DOHH2 (cell line): ENCODE measurements around the gene DPP8.

Experiments
- CTCF ChIP-seq: fragments of 200-600 bp; sonication (generic); IDR thresholded peaks from one replicate; pipeline ENCODE4 v1.5.1; 2014; ENCODE audit warnings: antibody characterized with exemption, mild to moderate bottlenecking, low read depth, low read length; ENCODE audit not compliant: poor library complexity, severe bottlenecking
- EZH2phosphoT487 ChIP-seq: fragments of 200-600 bp; sonication (generic); IDR thresholded peaks from 2 replicates; pipeline ENCODE4 v1.6.1; 2017; ENCODE audit warnings: borderline replicate concordance, mild to moderate bottlenecking, antibody characterized with exemption, low read length, moderate library complexity, mixed read lengths

- no peak for TF ChIP-seq CTCF
- TF ChIP-seq EZH2phosphoT487, result no peak
Measured at GRCh38 chr15:65535192-65535591, 17.7 kb upstream of the DPP8 start.
